Activated CD8-positive, alpha-beta memory T cell treated with anti-CD3 and anti-CD28 coated beads for 1 hour (primary cell): ENCODE data around the gene HSD17B12.
"Not testable (repeated sequence)": the region's sequence is repeated elsewhere in the genome, so short reads cannot be mapped to it uniquely, and the experiment has no call there.

ENCODE experiments used
- DNase-seq, 2 donors: peaks; one replicate each; pipeline ENCODE4 v3.0.0-alpha.2; 2020; ENCODE audit warnings: low read depth in 1 of 2; ENCODE audit errors: extremely low read depth in 1 of 2

HSD17B12 gene

GRCh38 chr11:43738600-43739409 is 58.3 kb downstream of the HSD17B12 start:
- no peak for DNase-seq

- no peak for DNase-seq
These were observed 66.1 kb downstream of the HSD17B12 start for GRCh38 chr11:43746670-43747069.

GRCh38 chr11:43747130-43747802 is 66.7 kb downstream of the HSD17B12 start:
- no peak for DNase-seq

- DNase-seq, result no peak
These were observed 67.6 kb downstream of the HSD17B12 start for GRCh38 chr11:43748095-43748494.

- no peak for DNase-seq
These were observed 71.2 kb downstream of the HSD17B12 start for GRCh38 chr11:43751726-43752125.

- no peak for DNase-seq
These were observed 76.0 kb downstream of the HSD17B12 start for GRCh38 chr11:43756575-43756974.

GRCh38 chr11:43758927-43759326 is 78.4 kb downstream of the HSD17B12 start:
- no peak for DNase-seq

- no peak for DNase-seq
These were observed 80.4 kb downstream of the HSD17B12 start for GRCh38 chr11:43760902-43761301.

GRCh38 chr11:43765194-43765593 is 84.7 kb downstream of the HSD17B12 start:
- DNase-seq, result no peak

- DNase-seq, result not testable (repeated sequence)
These were observed 88.1 kb downstream of the HSD17B12 start for GRCh38 chr11:43768654-43769053.

GRCh38 chr11:43770173-43770572 is 89.6 kb downstream of the HSD17B12 start:
- no peak for DNase-seq

- no peak for DNase-seq
These were observed 92.2 kb downstream of the HSD17B12 start for GRCh38 chr11:43772733-43773132.

GRCh38 chr11:43774786-43775185 is 94.2 kb downstream of the HSD17B12 start:
- DNase-seq, result no peak

GRCh38 chr11:43779306-43779705 is 98.8 kb downstream of the HSD17B12 start:
- DNase-seq, result no peak

GRCh38 chr11:43784301-43784700 is 103.8 kb downstream of the HSD17B12 start:
- DNase-seq, result no peak

GRCh38 chr11:43784866-43785265 is 104.3 kb downstream of the HSD17B12 start:
- DNase-seq, result no peak

GRCh38 chr11:43785318-43785717 is 104.8 kb downstream of the HSD17B12 start:
- no peak for DNase-seq

- no peak for DNase-seq
These were observed 105.5 kb downstream of the HSD17B12 start for GRCh38 chr11:43786016-43786415.

- DNase-seq, result no peak
These were observed 107.3 kb downstream of the HSD17B12 start for GRCh38 chr11:43787824-43788223.

GRCh38 chr11:43788421-43788820 is 107.9 kb downstream of the HSD17B12 start:
- no peak for DNase-seq

- no peak for DNase-seq
These were observed 109.3 kb downstream of the HSD17B12 start for GRCh38 chr11:43789700-43790443.

- no peak for DNase-seq
These were observed 109.9 kb downstream of the HSD17B12 start for GRCh38 chr11:43790444-43790794.
